Measurements from ENCODE around the gene PCNT.

DNA sequence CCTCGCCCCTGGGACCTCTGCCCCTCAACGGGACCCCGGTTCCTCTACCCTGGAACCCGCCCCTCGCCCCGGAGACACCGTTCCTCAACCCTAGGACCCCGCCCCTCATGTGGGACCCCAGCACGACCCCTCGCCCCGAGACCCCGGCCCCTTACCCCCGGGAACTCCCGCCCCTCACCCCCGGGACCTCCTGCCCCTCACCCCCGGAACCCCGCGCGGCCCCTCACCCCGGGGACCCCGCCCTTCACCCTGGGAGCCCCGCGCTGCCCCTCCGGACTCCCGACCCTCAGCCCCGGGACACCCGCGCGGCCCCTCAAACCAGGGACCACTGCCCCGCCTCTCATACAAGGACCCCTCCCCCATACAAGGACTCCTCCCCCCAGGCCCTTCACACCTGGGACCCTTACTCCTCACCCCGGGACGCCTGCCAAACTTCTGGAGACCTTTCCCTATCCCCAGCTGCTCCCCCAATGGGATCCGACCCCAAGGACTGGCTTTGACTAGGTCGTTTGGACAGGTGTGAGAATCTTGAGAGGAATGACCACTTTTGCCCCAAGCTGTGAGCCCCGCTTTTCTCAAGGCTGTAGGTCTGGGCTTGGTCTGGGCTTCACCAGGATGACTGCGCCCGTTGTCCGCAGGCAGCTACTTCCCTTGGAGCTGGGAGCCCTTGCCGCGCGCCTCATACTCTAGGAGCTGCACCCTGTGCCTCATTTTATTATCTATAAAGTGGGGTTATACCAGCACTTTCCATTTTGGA lies 135.6 kb downstream of the PCNT start:
- TF ChIP-seq EZH2 (IDR thresholded peaks at IDR 0.05; ENCODE audit: insufficient read depth, poor library complexity, severe bottlenecking) (no peak), EZH2phosphoT487 (IDR thresholded peaks at IDR 0.05; ENCODE audit: insufficient read depth, low read depth) (no peak)

All from GM23248 (cell line).